ENCODE results near the gene FBXO8.

The FBXO8 gene

DNA sequence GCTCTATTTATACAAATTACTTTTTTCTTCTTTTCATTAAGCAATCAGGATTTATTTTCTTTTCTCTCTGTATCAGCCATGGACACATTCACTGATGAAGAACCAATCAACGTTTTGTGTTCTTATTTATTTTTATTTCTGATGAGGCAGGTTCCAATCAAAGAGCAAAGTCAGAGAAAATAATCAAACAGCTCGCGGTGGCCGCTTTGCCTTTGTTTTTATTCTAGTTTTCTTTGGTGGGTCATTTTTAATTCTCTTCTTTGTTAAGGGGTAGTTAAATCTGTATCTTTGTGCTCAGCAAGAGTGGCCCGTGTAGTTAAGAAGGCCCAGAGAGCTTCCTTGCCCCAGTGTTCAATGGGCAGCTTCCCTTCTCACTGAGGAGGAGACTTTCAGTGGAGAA, 71.4 kb downstream of the FBXO8 start:
- ChIA-PET POLR2A (no interaction called here), CTCF (interaction anchor here (1.6 kb wide), 1 partner anchor 107 kb away, joined by 5 read pairs; no protein-coding TSS in a partner anchor)
- Histone ChIP-seq H3K4me1 (ENCODE audit: control insufficient read depth, insufficient read depth, low read length) (no peaks in the 10 kb centered on the region), H3K9me3 (ENCODE audit: control insufficient read depth, insufficient read depth, low read depth, low read length) (no peaks in the 10 kb centered on the region), H3K27ac (ENCODE audit: extremely low read depth, low read depth, low read length) (no peak overlapping the region), H3K4me3 (ENCODE audit: low read depth, low read length) (no peak overlapping the region), H3K36me3 (ENCODE audit: control insufficient read depth in 2 of 2, insufficient read depth in 1 of 2, low read length in 2 of 2) (no peaks in the 10 kb centered on the region)
- TF ChIP-seq ZNF311 (tag by site-specific recombination; IDR thresholded peaks at IDR 0.05; ENCODE audit: borderline replicate concordance) (no peak), ZBTB1 (tag by site-specific recombination; IDR thresholded peaks at IDR 0.05) (no peak)
- TF ChIP-seq, protein P1, sequence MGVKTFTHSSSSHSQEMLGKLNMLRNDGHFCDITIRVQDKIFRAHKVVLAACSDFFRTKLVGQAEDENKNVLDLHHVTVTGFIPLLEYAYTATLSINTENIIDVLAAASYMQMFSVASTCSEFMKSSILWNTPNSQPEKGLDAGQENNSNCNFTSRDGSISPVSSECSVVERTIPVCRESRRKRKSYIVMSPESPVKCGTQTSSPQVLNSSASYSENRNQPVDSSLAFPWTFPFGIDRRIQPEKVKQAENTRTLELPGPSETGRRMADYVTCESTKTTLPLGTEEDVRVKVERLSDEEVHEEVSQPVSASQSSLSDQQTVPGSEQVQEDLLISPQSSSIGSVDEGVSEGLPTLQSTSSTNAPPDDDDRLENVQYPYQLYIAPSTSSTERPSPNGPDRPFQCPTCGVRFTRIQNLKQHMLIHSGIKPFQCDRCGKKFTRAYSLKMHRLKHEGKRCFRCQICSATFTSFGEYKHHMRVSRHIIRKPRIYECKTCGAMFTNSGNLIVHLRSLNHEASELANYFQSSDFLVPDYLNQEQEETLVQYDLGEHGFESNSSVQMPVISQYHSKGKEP (tag by site-specific recombination; IDR thresholded peaks at IDR 0.05) = no peak

DNA sequence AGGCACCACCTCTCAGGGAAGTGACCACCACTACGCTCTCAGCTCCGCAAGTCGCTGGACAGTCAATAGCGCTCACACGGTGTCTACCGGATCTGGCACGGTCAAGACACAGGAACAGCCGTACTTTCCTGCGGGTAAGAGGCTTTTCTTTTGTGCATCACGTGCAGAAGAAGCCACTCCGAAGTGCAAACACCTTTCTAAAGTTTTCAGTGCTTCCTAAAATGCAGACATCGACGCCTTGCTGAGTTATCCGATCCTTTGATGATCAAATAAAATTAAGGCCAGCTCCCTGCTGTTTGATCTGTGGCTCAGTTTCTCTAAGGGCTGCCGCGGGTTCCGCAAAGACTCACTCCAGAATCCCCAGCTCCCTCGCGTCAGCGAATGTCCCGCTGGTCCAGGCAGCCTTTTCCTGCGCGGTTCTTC, 71.8 kb downstream of the FBXO8 start:
- POLR2A ChIA-PET = no interaction called here
- Histone ChIP-seq H3K27ac (ENCODE audit: extremely low read depth, low read depth, low read length) (no peak overlapping the region), H3K4me1 (ENCODE audit: control insufficient read depth, insufficient read depth, low read length) (no peaks in the 10 kb centered on the region), H3K9me3 (ENCODE audit: control insufficient read depth, insufficient read depth, low read depth, low read length) (no peaks in the 10 kb centered on the region), H3K36me3 (ENCODE audit: control insufficient read depth in 2 of 2, insufficient read depth in 1 of 2, low read length in 2 of 2) (no peaks in the 10 kb centered on the region), H3K4me3 (ENCODE audit: low read depth, low read length) (no peak overlapping the region)
- TF ChIP-seq ZNF423 (tag by site-specific recombination; IDR thresholded peaks at IDR 0.05) (no peak), ZNF704 (tag by site-specific recombination; IDR thresholded peaks at IDR 0.05) (no peak), ZNF174 (tag by site-specific recombination; IDR thresholded peaks at IDR 0.05) (no peak), ZNF792 (tag by site-specific recombination; IDR thresholded peaks at IDR 0.05) (no peak), ZNF660 (tag by site-specific recombination; IDR thresholded peaks at IDR 0.05) (no peak), ZNF521 (tag by site-specific recombination; IDR thresholded peaks at IDR 0.05) (no peak), ZFP69B (tag by site-specific recombination; IDR thresholded peaks at IDR 0.05) (no peak), ZBTB20 (tag by site-specific recombination; IDR thresholded peaks at IDR 0.05) (no peak), ZNF558 (tag by site-specific recombination; IDR thresholded peaks at IDR 0.05) (no peak), ZNF777 (tag by site-specific recombination; IDR thresholded peaks at IDR 0.05; ENCODE audit: borderline replicate concordance) (no peak), SP7 (tag by site-specific recombination; IDR thresholded peaks at IDR 0.05) (no peak), ZNF473 (tag by site-specific recombination; IDR thresholded peaks at IDR 0.05) (no peak), ZNF514 (tag by site-specific recombination; IDR thresholded peaks at IDR 0.05) (no peak)
- TF ChIP-seq, protein P2, sequence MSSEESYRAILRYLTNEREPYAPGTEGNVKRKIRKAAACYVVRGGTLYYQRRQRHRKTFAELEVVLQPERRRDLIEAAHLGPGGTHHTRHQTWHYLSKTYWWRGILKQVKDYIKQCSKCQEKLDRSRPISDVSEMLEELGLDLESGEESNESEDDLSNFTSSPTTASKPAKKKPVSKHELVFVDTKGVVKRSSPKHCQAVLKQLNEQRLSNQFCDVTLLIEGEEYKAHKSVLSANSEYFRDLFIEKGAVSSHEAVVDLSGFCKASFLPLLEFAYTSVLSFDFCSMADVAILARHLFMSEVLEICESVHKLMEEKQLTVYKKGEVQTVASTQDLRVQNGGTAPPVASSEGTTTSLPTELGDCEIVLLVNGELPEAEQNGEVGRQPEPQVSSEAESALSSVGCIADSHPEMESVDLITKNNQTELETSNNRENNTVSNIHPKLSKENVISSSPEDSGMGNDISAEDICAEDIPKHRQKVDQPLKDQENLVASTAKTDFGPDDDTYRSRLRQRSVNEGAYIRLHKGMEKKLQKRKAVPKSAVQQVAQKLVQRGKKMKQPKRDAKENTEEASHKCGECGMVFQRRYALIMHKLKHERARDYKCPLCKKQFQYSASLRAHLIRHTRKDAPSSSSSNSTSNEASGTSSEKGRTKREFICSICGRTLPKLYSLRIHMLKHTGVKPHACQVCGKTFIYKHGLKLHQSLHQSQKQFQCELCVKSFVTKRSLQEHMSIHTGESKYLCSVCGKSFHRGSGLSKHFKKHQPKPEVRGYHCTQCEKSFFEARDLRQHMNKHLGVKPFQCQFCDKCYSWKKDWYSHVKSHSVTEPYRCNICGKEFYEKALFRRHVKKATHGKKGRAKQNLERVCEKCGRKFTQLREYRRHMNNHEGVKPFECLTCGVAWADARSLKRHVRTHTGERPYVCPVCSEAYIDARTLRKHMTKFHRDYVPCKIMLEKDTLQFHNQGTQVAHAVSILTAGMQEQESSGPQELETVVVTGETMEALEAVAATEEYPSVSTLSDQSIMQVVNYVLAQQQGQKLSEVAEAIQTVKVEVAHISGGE (tag by site-specific recombination; conservative IDR thresholded peaks at IDR 0.05; ENCODE audit: low read depth) = no peak
- TF ChIP-seq, protein P3, sequence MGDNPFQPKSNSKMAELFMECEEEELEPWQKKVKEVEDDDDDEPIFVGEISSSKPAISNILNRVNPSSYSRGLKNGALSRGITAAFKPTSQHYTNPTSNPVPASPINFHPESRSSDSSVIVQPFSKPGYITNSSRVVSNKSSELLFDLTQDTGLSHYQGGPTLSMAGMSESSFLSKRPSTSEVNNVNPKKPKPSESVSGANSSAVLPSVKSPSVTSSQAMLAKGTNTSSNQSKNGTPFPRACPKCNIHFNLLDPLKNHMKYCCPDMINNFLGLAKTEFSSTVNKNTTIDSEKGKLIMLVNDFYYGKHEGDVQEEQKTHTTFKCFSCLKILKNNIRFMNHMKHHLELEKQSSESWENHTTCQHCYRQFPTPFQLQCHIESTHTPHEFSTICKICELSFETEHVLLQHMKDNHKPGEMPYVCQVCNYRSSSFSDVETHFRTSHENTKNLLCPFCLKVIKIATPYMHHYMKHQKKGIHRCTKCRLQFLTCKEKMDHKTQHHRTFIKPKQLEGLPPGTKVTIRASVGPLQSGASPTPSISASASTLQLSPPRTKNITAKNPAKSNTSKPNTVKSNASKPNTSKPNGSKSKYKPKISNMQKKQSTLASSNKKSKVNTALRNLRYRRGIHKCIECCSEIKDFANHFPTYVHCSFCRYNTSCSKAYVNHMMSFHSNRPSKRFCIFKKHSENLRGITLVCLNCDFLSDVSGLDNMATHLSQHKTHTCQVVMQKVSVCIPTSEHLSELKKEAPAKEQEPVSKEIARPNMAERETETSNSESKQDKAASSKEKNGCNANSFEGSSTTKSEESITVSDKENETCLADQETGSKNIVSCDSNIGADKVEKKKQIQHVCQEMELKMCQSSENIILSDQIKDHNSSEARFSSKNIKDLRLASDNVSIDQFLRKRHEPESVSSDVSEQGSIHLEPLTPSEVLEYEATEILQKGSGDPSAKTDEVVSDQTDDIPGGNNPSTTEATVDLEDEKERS (tag by site-specific recombination; IDR thresholded peaks at IDR 0.05) = no peak
- CTCF ChIA-PET = interaction anchor here (1.6 kb wide), 1 partner anchor 107 kb away, joined by 5 read pairs; no protein-coding TSS in a partner anchor

Data from HEK293 (cell line).